ENCODE data around the gene GRAMD1B.

The GRAMD1B gene

DNA sequence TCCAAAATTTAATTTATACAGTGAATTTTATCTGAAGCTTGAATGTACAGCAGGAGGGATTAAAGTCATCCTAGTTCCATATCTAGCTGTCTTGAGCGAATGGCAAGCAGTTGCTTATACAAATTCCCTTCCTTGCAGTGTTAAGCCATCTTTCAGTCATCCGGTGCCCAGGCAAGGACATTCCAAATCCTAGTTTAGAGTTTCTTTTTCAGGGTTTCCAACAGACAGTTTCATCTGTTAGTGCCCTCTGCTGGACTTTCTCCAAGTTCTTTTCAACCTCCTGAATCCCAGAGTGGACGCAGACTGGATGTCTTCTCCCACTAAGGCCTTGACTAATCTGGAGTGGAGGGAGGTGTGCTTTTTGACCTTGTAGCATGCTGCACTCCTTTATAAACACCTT lies 45.4 kb downstream of the GRAMD1B start:
- peak; percentile 60 for DNase-seq (ENCODE audit: low read depth, low spot score)

DNA sequence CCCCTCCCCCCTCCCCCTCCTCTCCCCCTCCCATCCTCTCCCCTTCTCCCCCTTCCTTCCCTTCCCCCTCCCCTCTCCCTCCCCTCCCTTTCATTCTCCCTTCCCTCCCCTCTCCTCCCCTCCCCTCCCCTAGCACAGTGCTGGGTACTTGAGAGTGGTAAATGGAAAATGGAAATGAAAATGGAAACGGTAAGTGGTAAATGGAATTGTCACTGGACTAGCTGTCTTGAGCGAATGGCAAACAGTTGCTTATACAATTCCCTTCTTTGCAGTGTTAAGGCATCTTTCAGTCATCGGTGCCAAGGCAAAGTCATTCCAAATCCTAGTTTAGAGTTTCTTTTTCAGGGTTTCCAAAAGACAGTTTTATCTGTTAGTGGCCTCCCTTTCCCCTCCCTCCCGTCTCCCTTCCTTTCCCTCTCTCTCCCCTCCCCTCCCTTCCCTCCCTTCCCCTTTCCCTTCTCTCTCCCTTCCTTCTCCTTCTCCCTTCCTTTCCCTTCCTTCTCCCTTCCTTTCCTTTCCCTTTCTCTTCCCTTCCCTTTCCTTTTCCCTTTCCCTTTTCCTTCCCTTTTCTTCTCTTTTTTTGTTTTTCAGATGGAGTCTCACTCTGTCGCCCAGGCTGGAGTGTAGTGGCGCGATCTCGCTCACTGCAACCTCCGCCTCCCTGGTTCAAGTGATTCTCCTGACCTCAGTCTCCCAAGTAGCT lies 47.3 kb downstream of the GRAMD1B start:
- no peak for DNase-seq (ENCODE audit: low read depth, low spot score)

GRCh38 chr11:123478352-123478987 lies 48.4 kb downstream of the GRAMD1B start:
- DNase-seq (ENCODE audit: low read depth, low spot score): peak; percentile 88

GRCh38 chr11:123479048-123479837 lies 49.2 kb downstream of the GRAMD1B start:
- DNase-seq (ENCODE audit: low read depth, low spot score): no peak

DNA sequence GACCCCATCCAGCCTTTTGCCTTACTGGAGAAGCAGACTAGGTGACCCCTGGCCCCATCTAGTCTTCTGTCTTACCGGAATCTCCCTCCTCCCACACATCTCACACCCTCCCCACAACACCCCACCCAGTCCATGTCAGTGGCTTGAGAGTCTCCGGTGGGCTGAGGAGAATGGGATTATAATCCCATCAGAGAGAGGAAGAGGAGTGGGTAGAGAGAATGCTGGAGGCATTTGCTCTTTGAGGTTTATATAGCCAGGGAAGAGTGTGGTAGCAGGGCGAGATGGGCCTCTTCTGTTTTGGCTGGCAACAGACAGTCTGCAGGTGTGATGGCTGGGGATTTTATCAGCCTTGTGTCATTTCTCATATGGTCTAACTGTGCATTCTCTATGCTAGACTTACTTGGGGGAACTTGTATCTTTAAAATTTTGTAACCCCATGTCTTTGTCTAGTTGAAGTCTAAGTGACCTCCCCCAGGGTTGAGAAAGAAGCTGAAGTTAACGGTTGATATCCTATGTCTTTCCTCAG lies 50.3 kb downstream of the GRAMD1B start:
- DNase-seq (ENCODE audit: low read depth, low spot score): no peak

GRCh38 chr11:123480882-123481281 lies 50.8 kb downstream of the GRAMD1B start:
- DNase-seq (ENCODE audit: low read depth, low spot score): no peak

GRCh38 chr11:123481640-123482039 lies 51.6 kb downstream of the GRAMD1B start:
- DNase-seq (ENCODE audit: low read depth, low spot score): no peak

DNA sequence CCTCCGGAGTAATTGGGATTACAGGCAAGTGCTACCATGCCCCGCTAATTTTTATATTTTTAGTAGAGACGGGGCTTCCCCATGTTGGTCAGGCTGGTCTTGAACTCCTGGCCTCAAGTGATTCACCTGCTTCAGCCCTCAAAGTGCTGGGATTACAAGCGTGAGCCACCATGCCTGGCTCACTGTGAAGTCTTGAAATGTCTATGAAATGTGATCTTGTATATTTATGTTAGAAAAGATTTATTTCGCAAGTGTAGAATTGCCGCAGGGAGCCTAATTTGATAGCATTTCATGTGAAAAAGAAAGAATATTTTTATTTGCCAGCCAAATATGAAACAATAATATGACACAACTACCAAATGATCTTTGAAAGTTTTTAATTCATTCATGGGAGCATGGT lies 52.1 kb downstream of the GRAMD1B start:
- no peak for DNase-seq (ENCODE audit: low read depth, low spot score)

- DNase-seq (ENCODE audit: low read depth, low spot score): no peak
These were observed 53.0 kb downstream of the GRAMD1B start for GRCh38 chr11:123483058-123483457.

DNA sequence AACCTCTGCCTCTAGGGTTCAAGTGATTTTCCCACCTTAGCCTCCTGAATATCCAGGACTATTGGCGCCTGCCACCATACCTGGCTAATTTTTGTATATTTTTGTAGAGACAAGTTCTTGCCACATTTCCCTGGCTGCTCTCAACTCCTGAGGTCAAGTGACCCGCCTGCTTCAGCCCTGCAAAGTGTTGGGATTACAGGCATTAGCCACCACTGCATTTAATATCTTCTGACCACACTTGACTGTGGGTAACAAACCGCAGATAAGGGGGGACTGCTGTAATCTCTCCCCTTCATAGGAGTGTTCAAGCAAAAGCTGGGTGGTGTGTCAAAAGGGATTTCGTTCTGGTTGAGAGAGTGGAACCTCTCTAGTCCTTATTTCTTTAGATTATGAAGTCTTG lies 53.4 kb downstream of the GRAMD1B start:
- DNase-seq (ENCODE audit: low read depth, low spot score): no peak

GRCh38 chr11:123484448-123484847 lies 54.4 kb downstream of the GRAMD1B start:
- DNase-seq (ENCODE audit: low read depth, low spot score): no peak

DNA sequence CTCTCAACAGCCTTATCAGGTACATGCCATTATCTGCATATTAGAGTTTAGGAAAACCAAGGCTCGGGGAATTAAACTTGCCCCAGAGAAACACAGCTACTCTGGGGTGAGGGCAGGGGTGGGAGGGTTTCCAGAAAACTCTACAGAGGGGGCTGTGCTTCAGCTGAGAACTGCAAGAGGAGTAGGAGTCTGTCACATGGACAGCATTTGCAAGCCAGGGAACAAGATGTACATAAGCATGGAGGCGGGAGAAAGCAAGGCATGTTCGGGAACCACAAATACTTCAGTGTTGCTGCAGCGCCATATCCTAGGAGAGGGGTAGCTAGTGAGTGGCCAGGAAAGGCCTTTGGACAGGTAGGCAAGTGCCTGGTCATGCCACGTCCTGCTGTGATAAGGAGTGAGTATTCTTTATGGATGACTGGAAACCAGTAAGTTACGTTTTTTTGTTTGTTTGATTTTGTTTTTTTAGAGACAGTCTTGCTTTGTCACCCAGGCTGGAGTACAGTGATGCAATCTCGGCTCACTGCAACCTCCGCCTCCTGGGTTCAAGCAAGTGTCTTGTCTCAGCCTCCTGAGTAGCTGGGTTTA lies 57.2 kb downstream of the GRAMD1B start:
- DNase-seq (ENCODE audit: low read depth, low spot score): no peak

DNA sequence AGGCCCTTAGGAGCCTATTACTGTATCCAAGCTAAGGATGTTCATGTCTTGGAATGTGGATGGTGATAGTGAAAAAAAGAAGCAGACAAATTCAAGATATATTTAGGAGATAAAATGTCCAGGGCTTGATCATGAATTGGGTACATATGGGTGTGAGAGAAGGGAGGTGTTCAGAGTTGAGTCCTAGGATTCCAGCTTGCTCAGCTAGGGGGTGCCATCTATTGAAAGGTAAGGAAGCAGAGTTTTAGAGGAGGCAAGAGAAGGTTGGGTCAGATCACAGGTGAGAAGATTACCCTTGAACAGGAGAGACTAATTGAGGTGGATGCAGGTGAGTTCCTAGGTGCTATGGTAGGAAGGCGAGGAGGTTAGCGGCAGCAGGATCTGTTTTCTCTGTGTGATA lies 60.5 kb downstream of the GRAMD1B start:
- DNase-seq (ENCODE audit: low read depth, low spot score): no peak

GRCh38 chr11:123491241-123491640 lies 61.2 kb downstream of the GRAMD1B start:
- no peak for DNase-seq (ENCODE audit: low read depth, low spot score)

DNA sequence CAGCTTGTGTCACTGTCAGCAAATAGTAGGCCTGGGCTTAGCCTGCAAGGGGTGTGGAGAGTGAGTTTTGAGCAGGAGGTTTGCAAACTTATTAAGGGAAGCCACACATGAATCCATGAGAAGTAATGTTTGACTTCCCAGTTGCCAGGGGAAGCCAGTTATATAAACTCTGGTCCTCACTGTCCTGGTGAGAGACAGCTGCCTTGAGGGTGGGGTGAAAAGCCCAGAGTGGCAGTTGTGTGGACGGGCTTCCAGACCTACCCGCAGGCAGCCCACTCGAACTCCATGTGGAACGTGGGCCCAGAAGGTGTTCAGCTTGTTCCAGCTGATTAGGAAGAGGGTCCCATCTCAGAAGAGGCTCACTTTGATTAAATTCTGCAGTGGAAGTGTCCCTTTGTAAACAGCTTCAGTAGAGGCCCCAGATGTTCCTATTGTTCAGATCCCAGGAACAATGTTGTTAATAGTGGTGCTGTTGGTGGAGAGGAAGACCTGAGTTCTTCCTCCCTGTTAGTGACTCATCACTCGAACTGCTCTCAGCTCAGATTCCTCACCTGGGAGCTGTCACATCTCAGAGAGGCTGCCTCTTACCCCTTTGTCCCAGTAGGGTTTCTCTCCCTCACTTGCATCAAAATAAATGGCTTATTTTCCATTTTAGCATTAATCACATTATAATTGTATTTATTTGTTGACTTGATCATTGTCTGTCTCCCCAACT lies 63.4 kb downstream of the GRAMD1B start:
- peak; percentile 42 for DNase-seq (ENCODE audit: low read depth, low spot score)

DNA sequence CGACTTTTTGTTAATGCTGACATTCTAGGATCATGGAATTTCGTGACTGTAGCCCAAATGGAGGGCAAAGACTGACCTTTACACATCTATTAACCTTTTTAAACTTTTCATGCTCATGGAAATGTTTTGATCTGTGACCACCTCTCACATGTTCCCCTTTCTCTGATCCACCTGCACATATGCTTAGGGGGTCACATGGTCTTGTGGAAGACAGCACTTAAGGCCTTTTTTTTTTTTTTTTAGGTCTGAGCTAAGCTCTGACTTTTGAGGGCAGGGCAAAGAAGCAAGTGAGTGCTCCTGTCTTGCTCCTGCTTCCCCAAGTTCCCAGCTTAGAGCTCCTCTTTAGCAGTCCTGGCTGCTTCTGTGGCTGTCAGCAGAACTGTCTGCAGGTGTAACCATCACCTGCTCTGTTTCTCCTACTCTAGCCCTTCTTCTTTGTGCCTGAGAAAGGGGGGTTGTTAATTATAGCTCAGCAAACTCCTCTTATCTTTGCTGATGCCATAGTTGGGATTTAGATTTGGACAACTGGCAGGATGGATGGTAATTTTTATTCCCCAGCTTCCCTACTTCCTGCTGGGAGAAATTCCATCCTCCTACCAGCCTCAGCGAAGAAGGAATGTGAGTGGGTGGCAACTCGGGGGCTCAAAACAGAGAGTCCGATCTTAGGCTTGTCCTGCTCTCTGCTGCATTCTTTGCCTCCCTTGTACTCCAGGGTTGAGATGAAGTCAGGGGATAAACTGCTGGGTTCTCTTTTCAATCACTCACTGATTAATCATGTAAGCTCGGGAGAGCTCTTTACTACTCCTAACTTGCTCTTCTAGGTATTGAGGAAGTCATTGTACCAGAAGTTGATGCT lies 64.4 kb downstream of the GRAMD1B start:
- DNase-seq (ENCODE audit: low read depth, low spot score): peak; percentile 63

DNA sequence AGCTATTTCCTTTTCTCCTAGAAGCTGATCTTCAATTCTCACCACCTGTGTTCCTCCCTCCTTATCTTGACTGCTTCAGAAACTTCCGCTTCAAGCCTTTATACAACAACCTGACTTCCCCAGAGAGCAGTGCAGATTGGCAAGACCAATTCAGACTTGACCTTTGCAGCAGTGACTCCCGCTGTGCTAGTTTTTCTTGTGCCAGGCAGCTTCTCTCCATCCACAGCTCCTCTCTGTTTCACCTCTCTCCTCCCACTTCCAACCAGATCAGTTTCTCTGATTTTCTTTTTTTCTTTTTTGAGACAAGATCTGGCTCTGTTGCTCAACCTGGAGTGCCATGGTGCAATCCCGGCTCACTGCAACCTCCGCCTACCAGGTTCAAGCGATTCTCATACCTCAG lies 74.3 kb downstream of the GRAMD1B start:
- no peak for DNase-seq (ENCODE audit: low read depth, low spot score)

GRCh38 chr11:123505546-123506299 lies 75.7 kb downstream of the GRAMD1B start:
- peak; percentile 72 for DNase-seq (ENCODE audit: low read depth, low spot score)

DNA sequence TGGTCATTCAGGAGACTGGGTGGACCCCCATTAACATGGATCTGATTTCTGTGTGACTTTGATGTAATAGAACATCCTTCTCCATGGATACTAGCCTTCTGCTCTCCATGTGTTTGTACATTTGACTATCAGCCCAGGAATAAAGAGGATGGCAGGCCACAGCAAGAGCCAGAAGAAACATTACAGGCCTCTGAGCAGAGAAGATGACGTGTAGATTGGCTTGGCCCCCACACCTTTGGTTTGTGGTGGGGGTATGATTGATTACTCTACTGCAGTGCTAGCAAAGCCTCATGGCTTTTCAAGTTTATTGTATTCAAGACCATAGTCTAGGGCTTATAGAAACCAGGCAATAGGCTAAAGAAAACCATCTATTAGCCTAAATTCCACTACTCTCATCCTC lies 77.0 kb downstream of the GRAMD1B start:
- no peak for DNase-seq (ENCODE audit: low read depth, low spot score)

Measured in ELF-1 (cell line).